Measurements from ENCODE around the gene NPDC1.
"Not testable (repeated sequence)": the region's sequence is repeated elsewhere in the genome, so short reads cannot be mapped to it uniquely, and the experiment has no call there.

NPDC1 gene

DNA sequence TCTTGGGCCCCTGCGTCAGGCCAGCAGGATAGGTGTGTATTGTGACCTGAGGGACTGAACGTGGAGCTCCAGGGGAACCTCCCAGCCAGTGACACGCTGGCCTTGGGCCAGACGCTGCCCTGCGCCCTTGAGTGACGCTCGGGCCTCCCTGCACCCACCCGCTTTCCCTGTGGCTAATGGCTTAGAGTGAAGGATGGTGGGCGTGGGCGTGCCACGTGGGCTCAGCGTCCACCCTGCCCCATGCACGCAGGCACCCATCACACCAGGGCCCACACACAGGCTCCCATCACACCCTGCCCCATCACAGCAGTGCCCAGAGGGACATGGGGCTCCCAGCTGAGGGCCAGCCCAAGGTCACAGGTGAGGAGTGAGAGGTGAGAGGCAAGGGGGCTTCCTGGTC, 8.9 kb downstream of the NPDC1 start:
- TF ChIP-seq, protein P1, sequence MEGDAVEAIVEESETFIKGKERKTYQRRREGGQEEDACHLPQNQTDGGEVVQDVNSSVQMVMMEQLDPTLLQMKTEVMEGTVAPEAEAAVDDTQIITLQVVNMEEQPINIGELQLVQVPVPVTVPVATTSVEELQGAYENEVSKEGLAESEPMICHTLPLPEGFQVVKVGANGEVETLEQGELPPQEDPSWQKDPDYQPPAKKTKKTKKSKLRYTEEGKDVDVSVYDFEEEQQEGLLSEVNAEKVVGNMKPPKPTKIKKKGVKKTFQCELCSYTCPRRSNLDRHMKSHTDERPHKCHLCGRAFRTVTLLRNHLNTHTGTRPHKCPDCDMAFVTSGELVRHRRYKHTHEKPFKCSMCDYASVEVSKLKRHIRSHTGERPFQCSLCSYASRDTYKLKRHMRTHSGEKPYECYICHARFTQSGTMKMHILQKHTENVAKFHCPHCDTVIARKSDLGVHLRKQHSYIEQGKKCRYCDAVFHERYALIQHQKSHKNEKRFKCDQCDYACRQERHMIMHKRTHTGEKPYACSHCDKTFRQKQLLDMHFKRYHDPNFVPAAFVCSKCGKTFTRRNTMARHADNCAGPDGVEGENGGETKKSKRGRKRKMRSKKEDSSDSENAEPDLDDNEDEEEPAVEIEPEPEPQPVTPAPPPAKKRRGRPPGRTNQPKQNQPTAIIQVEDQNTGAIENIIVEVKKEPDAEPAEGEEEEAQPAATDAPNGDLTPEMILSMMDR (IDR thresholded peaks at IDR 0.05; ENCODE audit: low read depth, low read length, missing control alignments), result no peak
- H3K4me3 ChIP-seq (ENCODE audit: low read depth, low read length), result no peak overlapping the region
- no peak for DNase-seq (ENCODE audit: low read depth)

DNA sequence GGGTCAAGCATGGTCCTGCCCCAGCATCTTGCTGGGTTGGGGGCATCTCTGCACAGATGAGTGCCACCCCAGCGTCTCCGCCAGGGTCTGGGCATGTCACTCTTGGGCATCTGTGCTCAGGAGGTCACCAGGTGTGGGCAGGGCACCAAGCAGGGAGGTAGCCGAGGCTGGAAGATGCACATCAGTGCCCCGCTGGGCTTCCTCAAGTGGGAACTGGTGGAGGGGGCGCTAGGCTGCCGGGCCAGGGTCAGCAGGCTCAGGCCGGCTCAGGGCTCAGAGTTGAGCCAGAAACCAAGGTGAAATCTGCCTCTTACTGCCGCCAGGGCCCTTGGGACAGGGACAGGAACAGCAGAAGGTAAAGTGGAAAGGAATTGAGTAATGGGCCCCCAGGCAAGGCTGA, 10.0 kb downstream of the NPDC1 start:
- TF ChIP-seq, protein P1 (IDR thresholded peaks at IDR 0.05; ENCODE audit: low read depth, low read length, missing control alignments), result no peak
- H3K4me3 ChIP-seq (ENCODE audit: low read depth, low read length), result no peak overlapping the region

DNA sequence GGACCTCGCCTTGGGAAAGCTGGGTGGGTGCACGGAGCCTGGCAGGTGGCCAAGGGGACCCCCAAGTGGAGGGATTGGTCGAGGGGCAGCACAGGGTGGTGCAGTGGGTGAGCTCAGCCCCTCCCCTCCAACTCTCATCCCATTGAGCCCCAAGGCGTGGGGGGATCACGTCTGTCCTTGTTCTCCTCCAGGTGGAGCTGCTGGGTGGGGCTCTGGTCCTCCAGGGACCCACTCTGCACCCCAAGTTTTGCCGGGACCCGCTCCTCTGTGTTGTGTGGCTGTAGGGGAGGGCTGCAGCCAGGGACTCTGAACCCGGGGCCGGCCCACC, 10.5 kb downstream of the NPDC1 start:
- TF ChIP-seq, protein P1 (IDR thresholded peaks at IDR 0.05; ENCODE audit: low read depth, low read length, missing control alignments), result no peak
- no peak overlapping the region for H3K4me3 ChIP-seq (ENCODE audit: low read depth, low read length)
- no peak for DNase-seq (ENCODE audit: low read depth)

More for the DNA sequence above, 10.0 kb downstream of the NPDC1 start:
- DNase-seq (ENCODE audit: low read depth), result no peak

DNA sequence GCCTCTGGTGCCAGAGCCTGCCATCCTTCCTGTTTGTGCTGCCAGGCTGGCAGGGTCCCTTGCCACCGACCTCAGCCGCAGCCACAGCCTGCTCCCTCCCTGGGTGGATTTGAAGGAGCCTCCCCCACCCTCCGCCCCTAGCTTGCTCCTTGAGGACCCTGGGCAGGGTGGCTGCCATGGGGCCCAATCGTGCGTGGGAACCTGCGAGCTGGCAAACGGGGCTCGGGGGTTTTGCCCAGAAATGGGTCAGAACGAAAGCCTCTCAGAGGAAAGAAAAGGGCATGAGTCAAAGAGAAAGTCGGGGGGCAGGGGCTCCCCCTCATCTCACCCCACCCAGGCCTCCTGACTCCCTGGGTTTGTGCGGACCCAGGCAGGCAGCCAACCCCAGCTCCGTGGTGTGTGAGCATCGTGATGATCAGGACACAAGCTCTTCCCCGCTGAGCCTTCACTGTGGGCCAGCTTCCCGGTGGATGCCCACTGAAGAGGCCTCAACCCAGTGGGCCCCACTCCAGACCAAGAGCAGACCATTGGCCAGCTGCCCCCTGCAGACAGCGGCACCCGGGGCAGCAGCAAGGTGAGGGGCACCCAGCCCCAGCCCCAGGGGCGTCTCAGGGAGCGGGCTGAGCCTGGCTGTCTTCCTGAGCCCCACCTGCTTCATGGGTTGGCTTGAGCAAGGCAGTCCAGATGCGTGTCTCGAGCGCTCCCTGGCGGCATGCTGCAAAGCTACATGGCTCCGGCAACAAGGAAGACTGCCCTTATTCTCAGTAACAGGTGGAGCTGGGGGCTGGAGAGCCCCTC, 11.1 kb downstream of the NPDC1 start:
- H3K4me3 ChIP-seq (ENCODE audit: low read depth, low read length), result no peak overlapping the region
- DNase-seq (ENCODE audit: low read depth), result peak; percentile 73
- TF ChIP-seq, protein P1 (IDR thresholded peaks at IDR 0.05; ENCODE audit: low read depth, low read length, missing control alignments), result peak; percentile 98

DNA sequence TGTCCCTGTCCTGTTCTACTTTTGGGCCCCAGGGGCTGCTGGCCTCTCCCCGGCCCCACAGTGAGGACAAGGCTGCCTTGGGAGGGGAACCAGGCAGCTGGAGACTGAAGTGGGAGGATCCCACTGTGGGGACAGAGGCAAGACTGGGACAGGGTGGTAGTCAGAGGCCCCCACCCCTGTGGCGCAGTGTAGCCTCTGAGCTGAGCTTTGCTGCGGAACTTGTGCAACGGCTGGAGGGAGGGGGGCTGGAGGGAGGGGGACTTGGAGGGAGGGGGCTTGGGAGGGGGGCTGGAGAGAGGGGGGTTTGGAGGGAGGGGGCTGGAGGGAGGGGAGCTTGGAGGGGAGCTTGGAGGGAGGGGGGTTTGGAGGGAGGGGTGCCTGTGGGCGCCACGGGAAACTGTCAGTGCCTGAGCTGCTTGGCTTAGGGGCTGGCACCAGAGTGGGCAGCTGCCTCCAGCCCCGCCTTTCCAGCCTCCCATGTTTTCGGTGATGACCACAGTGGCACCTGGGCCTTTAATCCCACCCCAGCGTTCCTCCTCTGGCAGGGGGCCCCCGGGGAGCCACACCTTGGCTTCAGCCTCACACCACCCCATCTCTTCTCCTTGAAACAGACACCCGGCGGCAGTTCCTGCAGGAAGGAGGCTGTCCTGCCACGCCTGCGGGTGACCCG, 11.8 kb downstream of the NPDC1 start:
- TF ChIP-seq, protein P1 (IDR thresholded peaks at IDR 0.05; ENCODE audit: low read depth, low read length, missing control alignments), result no peak
- no peak overlapping the region for H3K4me3 ChIP-seq (ENCODE audit: low read depth, low read length)
- no peak for DNase-seq (ENCODE audit: low read depth)

DNA sequence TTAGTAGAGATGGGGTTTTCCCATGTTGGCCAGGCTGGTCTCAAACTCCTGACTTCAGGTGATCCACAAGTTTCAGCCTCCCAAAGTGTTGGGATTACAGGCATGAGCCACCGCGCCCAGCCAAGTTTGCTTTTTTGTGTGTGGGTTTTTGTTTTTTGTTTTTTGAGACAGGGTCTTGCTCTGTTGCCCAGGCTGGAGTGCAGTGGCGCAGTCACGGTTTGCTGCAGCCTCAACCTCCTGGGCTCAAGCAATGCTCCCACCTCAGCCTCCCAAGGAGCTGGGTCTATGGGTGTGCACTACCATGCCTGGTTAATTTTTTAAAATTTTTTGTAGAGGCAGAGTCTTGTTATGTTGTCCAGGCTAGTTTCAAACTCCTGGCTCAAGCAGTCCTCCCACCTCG, 12.5 kb downstream of the NPDC1 start:
- not testable (repeated sequence) for H3K4me3 ChIP-seq (ENCODE audit: low read depth, low read length); DNase-seq (ENCODE audit: low read depth)

DNA sequence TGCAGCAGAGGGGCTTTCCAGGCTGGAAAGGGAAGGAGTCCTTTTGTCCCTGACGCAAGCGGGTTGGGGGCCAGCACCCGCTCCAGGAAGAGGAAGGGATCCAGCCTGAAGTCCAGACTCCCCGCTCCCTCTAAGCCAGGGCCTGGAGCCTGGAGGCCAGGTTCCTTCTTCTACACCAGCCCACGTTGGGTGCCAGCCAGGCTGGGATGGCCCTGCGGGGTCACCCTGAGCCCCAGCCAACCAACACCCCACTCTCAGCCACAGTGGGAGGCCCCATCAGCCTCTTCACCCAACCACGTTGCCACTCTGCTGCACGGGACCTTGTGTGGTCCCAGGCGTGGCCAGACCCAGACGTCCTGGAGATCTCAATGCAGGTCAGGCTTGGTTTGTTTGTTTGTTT, 13.1 kb downstream of the NPDC1 start:
- H3K4me3 ChIP-seq (ENCODE audit: low read depth, low read length), result no peak overlapping the region; the same call in 1 of the 2 replicates
- TF ChIP-seq, protein P1 (IDR thresholded peaks at IDR 0.05; ENCODE audit: low read depth, low read length, missing control alignments), result no peak
- DNase-seq (ENCODE audit: low read depth), result no peak

Data from GM12864 (cell line).